Measurements from ENCODE around the gene MACROH2A1. TPM values are rescaled to one million over a fixed set of nuclear protein-coding genes. Genes with fewer than 3 reads are reported as not detected.

MACROH2A1 gene
- total RNA-seq, 1 experiment from 2014 or later: 301 TPM

DNA sequence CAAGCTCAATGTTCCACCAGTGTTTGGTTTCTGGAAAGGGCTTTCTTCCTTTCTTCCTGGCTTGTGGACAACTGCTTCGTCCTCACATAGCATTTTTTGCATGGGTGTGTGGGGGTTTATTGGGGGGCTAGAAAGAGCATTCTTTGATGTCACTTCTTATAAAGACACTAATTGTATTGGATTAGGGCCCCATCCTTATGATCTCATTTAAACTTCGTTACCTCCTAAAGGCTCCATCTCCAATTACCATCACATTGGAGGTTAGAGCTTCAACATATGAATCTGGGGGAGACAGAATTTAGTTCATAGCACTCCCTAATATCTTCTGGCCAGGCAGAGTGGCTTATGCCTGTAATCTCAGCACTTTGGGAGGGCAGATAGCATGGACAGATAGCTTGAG is 6.1 kb upstream of the MACROH2A1 start:
- no peak for DNase-seq (ENCODE audit: low read depth)
- in situ Hi-C loops (cut with HindIII; ENCODE audit: low pct_unique_long_range_greater_than_20kb, low sequenced_read_pairs): no loop called here

DNA sequence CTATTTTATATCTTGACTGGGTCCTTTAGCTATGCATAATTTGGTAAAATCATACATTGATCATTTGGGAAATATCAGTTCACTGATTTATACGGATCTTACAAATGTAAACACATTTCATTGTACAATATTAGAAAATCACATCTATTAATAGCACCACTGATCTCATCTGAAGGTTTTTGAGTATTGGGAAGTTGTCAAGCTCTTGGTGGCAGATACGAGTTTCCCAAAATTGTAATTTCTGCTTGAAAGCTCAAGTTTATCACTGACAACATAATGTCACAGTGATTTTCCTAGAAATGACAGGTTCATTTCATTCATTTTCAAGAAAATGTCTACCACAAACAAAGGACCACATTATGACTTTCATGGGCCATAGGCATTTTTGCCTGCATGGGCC is 3.0 kb upstream of the MACROH2A1 start:
- DNase-seq (ENCODE audit: low read depth): no peak
- in situ Hi-C loops (cut with HindIII; ENCODE audit: low pct_unique_long_range_greater_than_20kb, low sequenced_read_pairs): no loop called here

DNA sequence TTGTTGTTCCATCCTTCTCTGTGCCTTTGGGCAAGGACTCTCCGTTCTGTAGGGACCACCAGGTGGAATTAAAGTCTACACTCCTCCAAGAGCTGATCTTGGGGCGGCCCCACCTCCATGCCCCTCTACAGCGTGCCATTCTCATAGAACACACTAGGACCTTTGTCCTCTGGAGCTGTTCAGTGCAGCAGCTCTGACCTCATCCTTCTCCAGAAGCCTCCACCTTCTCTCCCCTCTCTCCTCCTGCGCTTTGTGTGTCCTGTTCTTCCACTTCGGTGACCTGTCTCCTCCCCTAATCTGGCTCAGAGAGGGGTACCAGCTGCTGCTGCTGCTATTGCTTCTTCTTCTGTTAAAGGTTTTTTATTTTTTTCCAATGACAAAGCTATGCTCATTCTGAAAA is 1.8 kb upstream of the MACROH2A1 start:
- DNase-seq (ENCODE audit: low read depth): no peak
- in situ Hi-C loops (cut with HindIII; ENCODE audit: low pct_unique_long_range_greater_than_20kb, low sequenced_read_pairs): no loop called here

DNA sequence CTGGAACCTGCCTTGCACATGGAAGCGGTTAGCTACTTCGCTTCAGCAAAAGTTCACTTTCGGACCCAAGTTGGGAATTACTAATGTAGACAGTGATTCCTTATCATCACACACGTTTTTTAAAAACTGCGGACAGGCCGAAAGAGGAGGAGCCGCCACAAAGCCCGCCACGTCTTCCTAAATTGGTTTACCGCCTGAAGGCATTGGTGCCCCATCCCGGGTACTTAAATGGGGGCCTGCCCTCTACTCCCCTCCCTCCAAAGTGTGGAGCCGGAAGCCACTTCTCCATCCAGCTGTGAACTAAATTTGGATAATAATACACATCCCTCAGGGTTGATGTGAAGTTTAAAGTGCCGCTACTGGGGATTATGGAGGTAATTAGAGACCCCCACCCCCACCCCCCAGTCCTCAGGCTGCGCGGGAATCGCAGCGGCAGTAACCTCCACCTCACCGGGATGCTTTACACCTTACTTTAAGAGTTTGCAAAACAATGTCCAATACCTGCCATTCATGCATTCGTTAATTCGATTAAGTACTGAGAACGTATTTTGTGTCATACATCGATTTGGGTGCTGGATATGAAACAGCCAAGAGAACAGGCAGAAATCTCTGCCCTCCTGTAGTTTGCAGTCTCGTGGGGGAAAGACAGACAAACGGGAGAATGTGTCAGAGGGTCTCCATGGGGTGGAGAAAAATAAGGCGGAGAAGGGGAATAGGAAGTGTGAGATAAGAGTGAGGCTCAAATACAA is 937 bp upstream of the MACROH2A1 start:
- in situ Hi-C loops (cut with HindIII; ENCODE audit: low pct_unique_long_range_greater_than_20kb, low sequenced_read_pairs): no loop called here
- DNase-seq (ENCODE audit: low read depth): no peak

DNA sequence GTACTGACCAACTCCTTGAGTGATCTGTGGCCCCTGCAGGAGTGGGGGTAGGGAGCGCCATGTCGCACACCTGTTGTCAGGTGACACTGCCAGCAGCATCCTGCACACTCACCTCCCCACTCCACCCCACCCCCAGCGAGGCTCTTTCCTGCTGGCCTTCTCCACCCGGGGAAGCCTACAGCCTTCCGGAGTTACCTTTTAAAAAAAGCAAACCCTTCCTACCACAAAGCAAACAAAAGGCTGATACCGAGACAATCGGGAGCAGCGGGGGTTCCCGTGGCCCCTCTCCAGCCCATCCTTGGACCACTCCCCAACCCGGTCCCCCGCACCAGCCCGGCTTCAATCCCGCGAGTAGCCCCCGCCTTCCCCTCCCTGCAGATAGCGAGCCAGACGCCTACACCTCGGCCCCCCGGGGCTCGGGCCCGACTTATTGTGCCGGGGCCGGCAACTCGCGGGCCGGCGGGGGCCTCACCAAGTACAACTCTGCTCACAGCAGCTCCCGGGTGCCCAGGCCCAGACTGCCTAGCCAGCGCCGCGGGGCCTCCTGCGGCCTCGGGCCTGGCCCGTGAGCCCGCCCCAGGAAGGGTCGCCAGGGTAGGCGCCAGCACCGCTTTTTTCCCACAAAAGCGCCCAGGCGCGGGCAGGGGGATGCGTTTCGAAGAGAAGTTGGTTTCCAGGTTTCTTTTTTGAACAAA is 724 bp downstream of the MACROH2A1 start:
- in situ Hi-C loops (cut with HindIII; ENCODE audit: low pct_unique_long_range_greater_than_20kb, low sequenced_read_pairs): no loop called here
- peak; percentile 15 for DNase-seq (ENCODE audit: low read depth)

DNA sequence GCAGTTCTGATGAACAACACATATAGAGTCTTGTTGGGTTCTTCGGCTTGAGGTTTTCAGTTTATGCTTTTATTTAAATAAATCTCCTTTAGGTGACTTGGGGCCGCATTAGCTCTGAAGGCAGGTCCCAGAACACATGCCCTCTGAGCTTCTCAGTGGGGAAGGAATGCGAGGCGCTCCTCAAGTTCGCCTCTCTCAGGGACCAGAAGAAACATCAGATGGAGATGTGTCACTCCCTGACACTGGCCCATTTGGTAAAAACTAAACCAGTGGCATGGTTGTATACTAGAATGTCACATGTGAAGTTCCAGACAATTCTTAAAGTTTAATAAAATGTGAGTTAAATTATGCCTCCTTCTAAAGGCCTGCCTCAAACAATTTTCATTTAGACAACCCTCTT is 1.9 kb downstream of the MACROH2A1 start:
- no peak for DNase-seq (ENCODE audit: low read depth)
- in situ Hi-C loops (cut with HindIII; ENCODE audit: low pct_unique_long_range_greater_than_20kb, low sequenced_read_pairs): no loop called here

DNA sequence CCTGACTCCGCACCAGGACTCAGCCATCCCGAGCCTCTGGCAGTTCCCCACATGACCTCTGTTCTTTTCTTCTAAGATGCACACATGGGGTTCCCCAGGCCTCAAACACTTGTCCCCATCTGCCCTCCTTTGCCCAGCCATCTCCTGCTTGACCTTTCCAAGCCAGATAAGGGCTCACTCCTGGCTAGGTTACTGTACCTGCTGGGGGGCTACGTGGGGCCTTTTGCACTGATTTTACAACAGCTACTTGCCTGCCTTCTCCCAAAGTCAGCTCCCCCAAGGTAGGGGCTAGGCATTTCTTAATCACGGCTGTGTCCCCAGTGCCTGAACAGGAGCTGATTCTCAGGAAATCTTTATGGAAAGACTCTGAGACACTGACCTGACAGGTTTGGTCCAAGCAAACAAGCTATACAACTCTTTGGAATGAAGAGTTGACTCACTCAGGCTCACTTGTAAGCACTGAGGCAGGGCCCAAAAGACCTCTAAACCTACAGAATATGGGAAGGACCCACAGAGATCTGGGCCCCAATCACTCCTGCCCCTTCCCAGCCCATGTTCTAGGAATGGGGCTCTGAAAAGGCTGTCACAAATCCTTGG is 2.5 kb downstream of the MACROH2A1 start:
- in situ Hi-C loops (cut with HindIII; ENCODE audit: low pct_unique_long_range_greater_than_20kb, low sequenced_read_pairs): no loop called here
- DNase-seq (ENCODE audit: low read depth): no peak

DNA sequence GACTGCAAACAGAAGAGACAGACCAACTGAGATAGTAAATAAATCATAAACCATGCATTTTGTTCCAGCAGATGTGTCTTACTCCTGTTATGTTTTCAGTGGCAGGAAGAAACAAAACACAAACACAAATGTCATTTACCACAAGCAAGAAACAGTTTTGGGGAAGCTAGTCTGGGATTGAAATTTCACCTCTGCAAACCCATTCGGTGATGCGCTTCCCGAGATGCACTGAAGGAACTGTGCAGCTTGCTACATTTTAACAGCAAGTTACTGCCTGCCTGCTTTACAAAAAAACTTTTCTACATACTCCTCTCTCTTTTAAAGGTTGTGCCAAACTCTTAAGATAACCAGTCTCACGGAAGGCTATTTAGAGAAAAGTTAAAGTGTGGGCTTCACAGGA is 3.2 kb downstream of the MACROH2A1 start:
- no peak for DNase-seq (ENCODE audit: low read depth)
- in situ Hi-C loops (cut with HindIII; ENCODE audit: low pct_unique_long_range_greater_than_20kb, low sequenced_read_pairs): no loop called here

DNA sequence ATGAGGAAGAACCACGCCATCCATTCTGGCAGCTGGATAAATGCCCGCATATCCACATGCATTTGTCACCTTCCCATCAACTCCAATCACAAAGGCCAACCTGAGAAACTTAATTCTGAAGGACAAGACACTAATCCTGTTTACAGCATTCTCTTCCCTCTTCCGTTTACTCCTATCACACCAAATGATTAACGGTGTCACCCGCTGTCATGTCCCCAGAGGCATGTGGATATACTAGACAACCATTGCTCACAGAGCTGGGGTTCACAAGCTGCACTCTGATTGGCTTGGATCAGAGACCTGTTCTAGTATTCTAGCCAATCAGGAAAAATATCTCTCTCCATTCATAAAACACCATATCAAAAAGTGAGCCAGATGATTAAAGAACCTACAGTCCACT is 3.6 kb downstream of the MACROH2A1 start:
- in situ Hi-C loops (cut with HindIII; ENCODE audit: low pct_unique_long_range_greater_than_20kb, low sequenced_read_pairs): no loop called here
- no peak for DNase-seq (ENCODE audit: low read depth)

DNA sequence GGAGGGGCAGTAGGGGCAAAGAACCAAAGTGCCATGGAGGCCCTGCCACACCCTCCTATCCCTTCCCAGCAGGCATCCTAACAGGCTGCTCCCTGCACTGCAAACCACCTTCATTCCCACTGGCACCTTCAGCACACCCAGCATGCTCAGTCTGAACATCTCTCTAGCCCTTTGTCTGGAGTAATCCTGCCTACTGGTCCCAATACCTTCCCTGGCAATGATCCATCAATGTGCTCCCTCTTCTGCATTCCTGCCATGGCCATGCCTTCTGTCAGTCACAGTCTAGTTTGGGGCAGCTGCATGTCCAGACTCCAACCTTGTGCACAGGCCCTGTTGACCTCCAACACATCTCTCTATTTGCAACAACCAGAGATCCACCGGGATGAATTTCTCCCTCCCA is 4.9 kb downstream of the MACROH2A1 start:
- DNase-seq (ENCODE audit: low read depth): no peak
- in situ Hi-C loops (cut with HindIII; ENCODE audit: low pct_unique_long_range_greater_than_20kb, low sequenced_read_pairs): no loop called here

DNA sequence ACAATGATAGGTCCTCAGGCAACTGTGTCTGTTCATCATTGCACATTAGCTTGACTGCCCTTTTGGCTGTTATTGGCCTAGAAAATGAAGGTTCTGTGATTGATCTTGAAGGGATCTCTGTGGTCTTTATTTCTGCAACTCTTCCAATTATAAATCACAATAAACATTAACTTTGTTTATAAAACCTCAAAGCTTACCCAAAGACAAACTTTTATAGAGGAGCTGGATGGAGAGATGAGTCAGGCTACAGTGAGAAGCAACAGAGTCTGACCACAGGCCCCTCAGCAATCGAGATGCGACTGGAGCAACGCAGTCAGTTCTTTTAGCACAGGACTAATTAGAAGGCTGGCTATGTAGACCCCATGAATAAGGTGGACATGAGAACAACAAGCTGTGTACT is 5.3 kb downstream of the MACROH2A1 start:
- DNase-seq (ENCODE audit: low read depth): no peak
- in situ Hi-C loops (cut with HindIII; ENCODE audit: low pct_unique_long_range_greater_than_20kb, low sequenced_read_pairs): no loop called here

DNA sequence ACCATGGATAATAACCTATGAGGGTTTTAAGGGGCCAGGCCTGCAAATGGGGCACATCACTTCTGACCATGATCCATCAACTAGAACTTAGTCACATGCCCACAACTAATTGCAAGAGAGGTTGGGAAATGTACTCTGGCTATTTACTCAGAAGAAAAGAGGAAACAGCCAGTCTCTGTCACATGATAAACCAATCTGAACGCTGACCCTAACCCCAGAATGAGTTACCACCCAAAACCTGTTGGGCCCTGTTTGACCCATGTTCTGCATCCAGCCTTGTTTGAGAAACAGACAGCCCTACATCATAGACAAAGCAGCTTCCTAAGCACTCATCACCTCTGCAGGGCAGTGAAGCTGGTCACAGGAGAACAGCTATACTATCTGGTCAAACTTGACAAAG is 5.8 kb downstream of the MACROH2A1 start:
- in situ Hi-C loops (cut with HindIII; ENCODE audit: low pct_unique_long_range_greater_than_20kb, low sequenced_read_pairs): no loop called here
- no peak for DNase-seq (ENCODE audit: low read depth)

DNA sequence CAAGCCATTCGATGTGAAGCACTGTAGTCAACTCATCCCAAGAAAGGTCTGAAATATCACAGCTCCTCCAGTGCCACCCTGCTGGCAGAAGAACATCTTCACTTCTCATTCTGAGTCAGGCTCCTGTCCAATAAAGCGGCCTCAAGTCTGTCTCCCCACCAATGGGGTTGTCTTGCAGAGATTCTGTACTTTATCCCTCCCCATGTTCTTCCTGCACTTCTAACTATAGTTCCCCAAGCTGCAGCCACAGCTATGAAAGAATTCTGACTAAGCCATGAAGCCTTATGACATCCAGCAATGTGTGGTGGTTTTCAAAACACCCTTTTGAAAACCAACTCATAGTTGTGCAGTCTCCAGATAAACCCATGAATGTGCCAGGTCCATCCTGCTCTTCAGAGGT is 6.8 kb downstream of the MACROH2A1 start:
- DNase-seq (ENCODE audit: low read depth): no peak
- in situ Hi-C loops (cut with HindIII; ENCODE audit: low pct_unique_long_range_greater_than_20kb, low sequenced_read_pairs): no loop called here

DNA sequence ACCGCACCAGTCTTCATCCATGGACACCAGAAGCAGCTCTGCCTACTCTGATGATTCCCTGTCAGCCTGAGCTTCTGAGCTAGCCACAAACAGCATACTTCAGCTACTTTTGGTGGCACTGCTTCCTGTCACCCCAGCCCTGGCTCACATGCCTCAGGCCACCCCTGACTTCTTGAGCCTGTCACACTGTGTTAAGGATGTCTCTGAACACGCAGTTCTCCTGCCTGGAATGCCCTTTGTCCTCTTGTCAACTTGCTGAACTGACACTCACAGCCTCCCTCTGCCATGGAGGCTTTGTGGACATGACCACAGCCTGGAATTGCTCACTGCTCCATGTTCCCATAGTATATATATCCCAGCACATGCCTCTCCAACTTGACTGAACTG is 7.2 kb downstream of the MACROH2A1 start:
- no peak for DNase-seq (ENCODE audit: low read depth)
- in situ Hi-C loops (cut with HindIII; ENCODE audit: low pct_unique_long_range_greater_than_20kb, low sequenced_read_pairs): no loop called here

DNA sequence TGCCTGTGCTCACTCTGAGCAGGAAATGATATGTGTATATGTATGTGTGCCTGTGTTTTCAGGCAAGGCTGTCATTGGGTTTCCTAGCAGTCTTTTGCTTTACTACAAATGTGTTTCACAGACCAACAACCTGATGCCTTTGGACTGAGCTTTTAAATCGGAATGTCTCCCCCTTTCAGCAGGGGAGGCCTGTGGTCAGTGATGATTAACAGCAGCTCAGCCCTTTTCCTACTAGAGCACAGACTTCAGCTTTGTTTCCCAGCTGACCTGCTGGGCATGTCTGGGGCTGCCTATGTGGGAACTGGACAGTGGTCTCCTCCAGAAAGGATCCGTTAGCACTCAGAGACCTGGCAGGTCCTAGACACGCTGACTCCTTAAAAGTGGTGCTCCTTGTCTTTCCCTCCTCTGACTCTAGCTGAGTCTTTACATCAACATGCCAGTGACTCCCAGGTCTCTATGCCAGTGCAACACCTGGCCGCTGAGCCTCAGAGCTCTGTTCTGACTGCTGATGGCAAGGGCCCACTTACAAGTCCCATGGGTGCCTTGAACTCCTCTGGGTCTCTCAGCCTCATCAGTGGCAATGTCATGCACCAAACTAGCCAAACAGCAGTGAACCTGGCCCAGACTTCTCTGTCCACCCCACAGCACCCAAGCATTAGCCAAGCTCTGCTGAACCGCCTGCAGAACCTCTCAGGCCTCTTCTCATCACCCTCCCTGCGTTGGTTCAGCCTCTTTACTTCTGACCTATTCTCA is 7.7 kb downstream of the MACROH2A1 start:
- no peak for DNase-seq (ENCODE audit: low read depth)
- in situ Hi-C loops (cut with HindIII; ENCODE audit: low pct_unique_long_range_greater_than_20kb, low sequenced_read_pairs): no loop called here

DNA sequence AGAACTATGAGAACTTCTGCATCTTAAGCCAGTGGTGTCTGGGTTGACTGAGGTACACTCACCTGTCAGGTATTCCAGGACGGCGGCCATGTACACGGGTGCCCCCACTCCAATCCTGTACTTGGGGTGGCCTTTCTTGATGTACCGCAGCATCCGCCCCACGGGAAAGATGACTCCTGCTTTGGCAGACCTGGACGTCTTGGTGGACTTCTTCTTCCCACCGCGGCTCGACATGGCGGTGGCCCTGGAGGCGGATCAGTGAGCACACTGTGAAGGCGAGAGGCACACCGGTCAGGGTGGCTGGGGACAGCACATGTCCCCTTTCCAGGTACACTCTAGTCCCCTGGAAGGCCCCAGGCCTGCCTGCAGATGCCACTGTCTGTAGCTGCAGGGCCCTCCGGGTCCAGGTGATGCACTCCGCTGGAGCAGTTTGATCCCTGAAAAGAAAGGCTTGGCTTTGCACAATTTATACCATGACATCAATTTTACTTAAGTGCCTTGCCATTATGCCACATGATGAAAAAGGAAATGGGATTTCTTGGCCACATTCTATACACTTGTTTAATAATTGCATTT is 10.1 kb downstream of the MACROH2A1 start:
- in situ Hi-C loops (cut with HindIII; ENCODE audit: low pct_unique_long_range_greater_than_20kb, low sequenced_read_pairs): no loop called here
- no peak for DNase-seq (ENCODE audit: low read depth)

DNA sequence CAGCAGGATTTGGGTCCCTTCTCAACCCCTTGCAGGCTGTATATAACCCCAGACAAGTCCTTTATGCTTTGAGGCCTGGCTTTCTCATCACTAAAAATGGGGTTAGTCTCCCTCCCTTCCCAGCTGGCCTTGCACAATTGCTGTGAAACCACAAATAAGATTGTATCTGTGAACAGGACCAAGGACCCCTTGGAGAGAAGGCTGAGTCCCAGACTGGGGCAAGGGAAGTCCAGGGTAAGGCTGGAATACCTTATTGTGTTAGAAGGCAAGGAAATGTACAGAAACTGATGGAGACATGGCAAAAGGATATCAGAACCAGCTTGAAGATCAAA is 11.4 kb downstream of the MACROH2A1 start:
- DNase-seq (ENCODE audit: low read depth): no peak
- in situ Hi-C loops (cut with HindIII; ENCODE audit: low pct_unique_long_range_greater_than_20kb, low sequenced_read_pairs): no loop called here

DNA sequence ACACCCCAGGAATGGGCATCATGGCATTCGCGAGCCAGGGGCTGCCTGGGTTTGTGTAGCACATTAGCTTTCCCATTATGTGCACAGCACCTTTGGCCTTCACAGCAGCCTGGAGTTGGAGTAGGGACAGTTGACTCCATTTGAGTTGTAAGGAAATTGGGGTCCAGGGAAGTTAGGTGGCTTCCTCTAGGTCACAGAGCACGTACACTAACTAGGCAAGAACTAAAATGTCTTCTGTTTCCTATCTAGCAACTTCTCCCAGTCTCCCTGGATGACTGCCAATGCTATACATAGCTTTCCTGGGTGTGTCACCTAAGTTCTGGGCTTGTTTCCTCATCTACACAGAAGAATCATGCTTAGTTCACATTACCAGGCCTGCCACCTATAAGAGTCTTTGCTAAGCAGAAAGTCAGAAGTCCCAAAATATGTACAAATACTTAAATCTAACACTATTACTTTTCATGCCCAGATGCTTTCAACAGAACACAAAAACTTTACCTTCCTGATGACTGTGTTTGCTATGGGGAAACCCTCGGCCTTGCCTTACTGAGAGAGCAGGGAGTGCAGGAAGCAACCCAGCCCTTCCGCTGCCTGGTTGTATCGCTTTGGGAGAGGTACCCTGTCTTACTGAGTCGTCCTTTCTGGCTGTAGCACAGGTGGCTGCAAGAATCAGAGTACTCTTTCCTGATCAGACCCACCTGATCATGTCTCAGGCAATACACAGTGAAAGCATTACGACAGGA is 12.0 kb downstream of the MACROH2A1 start:
- peak; percentile 50 for DNase-seq (ENCODE audit: low read depth)
- in situ Hi-C loops (cut with HindIII; ENCODE audit: low pct_unique_long_range_greater_than_20kb, low sequenced_read_pairs): no loop called here

Data from Caki2 (cell line).